Smooth muscle cell of the brain vasculature (primary cell): Measurements from ENCODE around the gene RAB8A.

Source experiments
- DNase-seq: peaks from one replicate; pipeline ENCODE4 v3.0.0-alpha.2; 2012; ENCODE audit warnings: low read depth, low spot score

The RAB8A gene

DNA sequence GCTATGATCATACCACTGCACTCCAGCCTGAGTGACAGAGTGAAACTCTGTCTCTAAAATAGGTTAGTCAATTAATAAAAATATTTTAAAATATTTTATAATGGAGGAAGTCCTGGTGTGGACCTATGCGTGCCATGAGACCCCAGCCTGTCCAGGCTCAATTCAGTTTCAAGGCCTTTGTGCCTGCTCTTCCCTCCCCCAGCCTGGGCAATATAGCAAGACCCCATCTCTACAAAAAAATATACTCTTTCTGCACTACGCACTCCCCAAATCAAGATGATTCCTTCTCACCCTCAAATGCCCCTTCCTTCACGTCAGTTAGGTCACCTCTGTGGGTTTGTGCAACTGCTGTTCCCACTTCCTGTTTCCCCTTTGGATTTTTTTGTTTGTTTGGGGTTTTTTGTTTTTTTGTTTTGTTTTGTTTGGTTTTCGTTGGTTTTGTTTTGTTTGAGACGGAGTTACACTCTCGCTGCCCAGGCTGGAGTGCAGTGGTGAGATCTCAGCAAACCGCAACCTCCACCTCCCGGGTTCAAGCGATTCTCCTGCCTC is 30.4 kb downstream of the RAB8A start:
- no peak for DNase-seq

DNA sequence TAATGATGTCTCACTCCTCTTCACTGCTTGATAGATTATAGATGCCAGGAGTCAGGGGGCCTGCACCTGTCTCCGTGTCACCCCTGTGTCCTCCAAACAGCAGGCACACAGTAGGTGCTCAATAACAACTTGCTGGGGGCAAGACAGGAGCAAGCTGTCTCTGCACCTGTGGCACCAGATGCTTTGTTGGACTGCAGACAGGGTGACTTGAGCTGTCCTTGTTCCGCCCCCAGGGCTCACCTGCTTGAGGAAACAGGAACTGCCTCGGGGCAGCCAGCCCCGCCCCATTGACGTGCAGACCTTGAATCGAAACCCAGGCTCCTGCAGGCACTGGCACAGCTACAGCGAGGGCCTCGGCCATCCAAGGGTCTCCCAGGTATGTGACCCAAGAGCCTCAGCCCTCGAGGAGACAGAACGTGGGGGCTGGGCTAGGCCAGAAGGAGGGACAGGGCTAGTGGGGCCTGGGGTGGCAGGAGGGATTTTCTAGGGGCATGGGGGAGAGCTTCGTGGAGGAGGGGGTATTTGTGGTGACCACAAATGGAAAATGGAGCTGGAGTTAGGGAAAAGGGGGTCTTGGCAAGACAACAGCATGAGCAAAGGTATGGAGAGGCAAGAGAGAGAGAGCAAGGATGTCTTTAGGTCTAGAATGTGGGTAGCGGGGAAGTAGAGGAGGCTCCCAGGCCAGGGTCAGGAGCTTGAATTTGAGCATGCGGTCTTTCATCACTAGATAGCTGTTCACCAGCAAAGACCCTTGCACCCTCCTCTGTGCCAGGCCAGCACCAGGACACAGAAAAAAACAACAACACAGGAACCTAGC is 31.9 kb downstream of the RAB8A start, which contains the start of gene HSH2D:
Gene HSH2D (plus strand): TSS at position 287 of the 817 bp plus-strand sequence. CDS start 5,066 bp downstream, outside the sequence.
- DNase-seq, result no peak

DNA sequence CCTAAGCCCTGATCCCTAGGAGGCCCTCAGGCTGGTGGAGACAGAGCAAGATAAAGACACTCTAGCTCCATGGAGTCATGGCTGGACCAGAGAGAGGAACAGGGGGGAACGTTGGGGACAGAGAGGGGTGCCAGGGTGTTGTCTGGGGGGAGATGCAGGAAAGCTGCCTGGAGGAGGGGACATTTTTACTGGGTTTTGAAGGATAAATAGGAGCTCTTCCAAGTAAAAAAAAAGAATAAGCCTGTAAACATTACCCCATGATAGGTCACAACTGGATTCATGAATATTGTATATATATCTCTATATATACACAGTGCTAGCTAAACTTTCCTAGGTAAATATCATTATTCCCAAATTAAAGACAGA is 32.5 kb downstream of the RAB8A start:
- DNase-seq, result no peak

DNA sequence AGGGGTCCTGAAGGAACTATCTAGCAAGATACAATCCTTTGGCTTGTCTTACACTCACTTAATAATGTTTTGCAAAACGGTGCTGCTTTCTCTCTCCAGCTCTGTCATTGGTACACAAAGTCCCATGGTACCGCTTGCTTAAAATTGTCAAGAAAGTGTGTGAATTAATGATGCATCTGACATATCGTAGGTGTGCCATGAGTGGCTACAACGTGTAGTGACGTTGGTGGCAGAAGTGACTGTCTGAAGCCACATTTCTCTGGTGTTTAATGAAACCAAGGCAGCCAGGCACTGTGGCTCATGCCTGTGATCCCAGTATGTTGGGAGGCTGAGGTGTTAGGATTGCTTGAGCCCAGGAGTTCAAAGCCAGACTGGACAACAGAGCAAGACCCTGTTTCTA is 34.4 kb downstream of the RAB8A start:
- DNase-seq, result no peak

- DNase-seq, result no peak
These were observed 36.9 kb downstream of the RAB8A start for GRCh38 chr19:16148443-16149229.

- no peak for DNase-seq
These were observed 42.1 kb downstream of the RAB8A start for GRCh38 chr19:16153582-16154336.

- no peak for DNase-seq
These were observed 42.9 kb downstream of the RAB8A start for GRCh38 chr19:16154557-16154956.

- no peak for DNase-seq
These were observed 43.4 kb downstream of the RAB8A start for GRCh38 chr19:16155128-16155527.

DNA sequence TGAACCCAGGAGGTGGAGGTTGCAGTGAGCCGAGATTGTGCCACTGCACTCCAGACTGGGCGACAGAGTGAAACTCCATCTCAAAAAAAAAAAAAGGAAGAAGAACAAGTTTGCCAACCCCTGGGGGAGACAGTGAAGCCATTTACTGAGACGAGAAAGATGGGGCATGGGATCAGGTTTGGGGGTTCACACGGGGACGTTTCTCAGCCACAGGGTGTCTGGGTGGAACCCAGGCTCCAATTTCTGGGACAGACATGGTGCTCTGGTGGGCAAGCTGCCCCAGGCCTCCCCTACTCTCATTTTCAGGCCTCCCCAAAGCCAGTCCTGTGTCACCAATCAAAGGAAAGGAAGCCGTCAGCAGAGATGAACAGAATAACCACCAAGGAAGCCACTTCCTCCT is 45.2 kb downstream of the RAB8A start:
- no peak for DNase-seq

DNA sequence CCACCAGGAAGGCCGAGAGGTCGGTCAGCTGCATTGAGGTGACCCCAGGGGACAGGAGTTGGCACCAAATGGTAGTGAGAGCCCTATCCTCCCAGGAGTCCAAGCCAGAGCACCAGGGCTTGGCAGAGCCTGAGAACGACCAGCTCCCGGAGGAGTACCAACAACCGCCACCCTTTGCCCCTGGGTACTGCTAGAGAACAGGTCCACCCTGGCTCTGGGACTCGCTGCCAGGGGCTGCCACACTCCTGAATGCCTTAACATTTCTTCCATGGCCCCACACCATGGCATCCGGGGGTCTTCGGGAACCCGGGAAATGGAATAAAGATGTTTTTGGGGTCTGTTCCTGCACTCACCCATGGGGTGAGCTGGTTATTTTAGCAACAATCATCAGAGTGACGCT is 45.9 kb downstream of the RAB8A start:
- DNase-seq, result no peak

DNA sequence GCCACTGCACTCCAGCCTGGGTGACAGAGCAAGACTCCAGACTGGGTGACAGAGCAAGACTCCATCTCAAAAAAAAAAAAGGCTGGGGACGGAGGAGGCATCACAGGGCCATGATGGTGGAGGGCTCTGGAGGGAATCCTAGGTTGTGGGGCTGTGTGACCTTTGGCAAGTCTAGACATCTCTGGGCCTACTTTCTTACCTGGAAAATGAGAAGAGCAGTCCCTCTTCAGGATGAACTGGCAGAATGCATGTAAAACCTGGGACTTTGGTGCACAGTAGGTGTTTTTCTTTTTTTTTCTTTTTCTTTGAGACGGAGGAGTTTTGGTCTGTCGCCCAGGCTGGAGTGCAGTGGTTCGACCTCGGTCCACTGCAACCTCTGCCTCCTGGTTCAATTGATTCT is 48.0 kb downstream of the RAB8A start:
- no peak for DNase-seq

DNA sequence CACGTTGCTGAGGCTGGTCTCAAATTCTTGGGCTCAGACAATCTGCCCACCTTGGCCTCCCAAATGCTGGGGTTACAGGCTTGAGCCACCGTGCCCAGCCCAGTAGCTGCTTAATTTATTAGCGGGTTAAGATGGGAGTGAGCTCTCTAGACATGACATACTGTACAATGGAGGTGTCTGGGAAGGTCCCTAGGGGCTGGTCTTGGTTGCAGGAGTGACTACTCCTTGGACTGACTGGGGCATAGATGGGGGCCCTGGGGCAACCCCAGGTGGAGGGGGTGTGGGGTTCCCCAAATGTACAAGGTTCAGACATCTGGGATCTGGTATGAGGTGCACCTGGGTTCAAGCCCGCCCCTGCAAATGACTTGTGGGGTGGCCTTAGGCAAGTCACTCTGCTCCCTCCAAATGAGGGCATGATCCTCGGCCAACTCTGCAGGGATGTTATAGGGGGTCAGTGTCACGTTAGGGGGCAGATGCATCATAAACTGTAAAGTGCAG is 48.8 kb downstream of the RAB8A start:
- DNase-seq, result no peak

- DNase-seq, result peak; percentile 55
These were observed 49.4 kb downstream of the RAB8A start for GRCh38 chr19:16160943-16161560.

- peak; percentile 41 for DNase-seq
These were observed 50.2 kb downstream of the RAB8A start for GRCh38 chr19:16161840-16162239.

DNA sequence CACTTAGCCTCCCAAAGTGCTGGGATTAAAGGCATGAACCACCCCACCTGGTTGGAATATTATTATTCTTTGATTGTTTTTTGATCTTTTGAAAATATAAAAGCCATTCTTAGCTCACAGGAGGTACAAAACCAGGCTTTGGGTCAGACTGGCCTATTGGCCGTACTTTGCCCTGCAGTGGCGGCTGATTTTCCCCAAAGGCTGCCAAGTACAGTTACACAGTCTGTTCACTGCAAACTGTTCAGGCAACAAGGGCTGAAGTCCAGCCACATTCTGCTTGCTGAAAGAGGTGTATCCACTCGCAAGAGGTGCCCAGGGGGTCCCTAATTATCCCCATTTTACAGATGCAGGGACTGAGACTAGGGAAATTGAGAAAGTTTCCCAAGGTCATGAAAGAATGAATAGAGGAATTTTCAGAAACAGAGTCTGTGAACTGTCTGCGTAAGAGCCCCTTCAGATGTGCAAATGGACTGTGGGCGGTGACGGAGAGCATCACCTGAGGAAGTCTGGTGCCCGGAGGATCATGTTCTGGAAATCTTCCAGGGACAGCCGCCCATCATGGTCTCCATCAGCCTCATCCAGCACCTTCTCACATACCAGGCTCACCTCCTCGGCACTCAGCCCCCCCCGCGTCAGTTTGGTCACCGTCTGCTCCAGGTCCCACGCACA is 52.7 kb downstream of the RAB8A start:
- no peak for DNase-seq

- no peak for DNase-seq
These were observed 54.7 kb downstream of the RAB8A start for GRCh38 chr19:16166417-16166816.

GRCh38 chr19:16167055-16167454 is 55.4 kb downstream of the RAB8A start:
- no peak for DNase-seq

DNA sequence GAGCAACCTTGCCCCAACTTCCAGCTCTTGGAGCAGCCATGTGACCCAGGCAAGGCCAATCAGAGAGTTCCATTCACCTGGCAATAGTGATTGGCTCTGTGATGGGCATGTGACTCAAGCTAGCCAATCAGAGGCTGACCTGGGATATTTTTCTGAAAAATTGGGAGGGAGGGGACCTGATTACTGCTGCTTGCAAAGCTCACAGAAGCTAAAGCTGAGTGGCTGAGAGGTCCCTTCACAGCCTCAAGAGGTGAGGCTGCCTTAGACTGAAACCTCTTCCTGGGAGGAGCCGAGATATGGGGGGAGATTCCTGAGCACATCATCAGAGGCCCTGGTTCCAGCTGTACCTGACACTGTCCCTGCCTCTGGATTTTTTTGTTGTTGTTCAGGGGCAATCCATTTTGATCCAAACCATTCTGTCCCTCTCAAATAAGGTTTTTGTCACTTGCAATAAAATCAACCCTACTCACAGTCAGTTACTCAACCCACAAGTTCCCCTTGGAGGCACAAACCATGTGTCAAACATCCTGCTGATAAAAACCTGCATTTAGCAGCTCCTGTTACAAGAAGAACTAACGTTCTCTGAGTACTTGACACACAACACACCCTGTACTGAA is 56.9 kb downstream of the RAB8A start:
- no peak for DNase-seq

GRCh38 chr19:16170134-16170533 is 58.4 kb downstream of the RAB8A start:
- DNase-seq, result no peak

- no peak for DNase-seq
These were observed 64.3 kb downstream of the RAB8A start for GRCh38 chr19:16175954-16176353.
